Muscle of arm (tissue), 14 donors: Measurements from ENCODE around the gene WBP11. TPM values are rescaled to one million over a fixed set of nuclear protein-coding genes. Genes with fewer than 3 reads are reported as not detected.

ENCODE experiments used
- DNase-seq: peaks from one replicate; pipeline ENCODE4 v3.0.0-alpha.2; 2013
- long read RNA-seq, 11 donors: transcript quantifications; one replicate each; lab custom pipeline, GENCODE V29; 2026
- polyA plus RNA-seq, 12 donors: library from polyadenylated mRNA; unstranded; fragments of 120-200 nt; gene quantifications; one replicate each; pipeline ENCODE4 v1.2.1, GENCODE V29; 2013; ENCODE audit not compliant: insufficient read length in 12 of 12

WBP11 gene
- 10 to 100 TPM in 11 of 12 donors, not detected in 1; 57.7 to 87.1 (median 67.1) TPM for polyA plus RNA-seq
- long read RNA-seq, donor 1, full-length matches to known transcripts = 18 of 25 reads
- long read RNA-seq, donor 1, partial matches to known transcripts = 7 of 25 reads
- long read RNA-seq, donor 1, other reads (novel, unspliced or antisense) = 0 of 25 reads
- long read RNA-seq, donor 2, full-length matches to known transcripts = 18 of 18 reads
- long read RNA-seq, donor 2, partial matches to known transcripts = 0 of 18 reads
- long read RNA-seq, donor 2, other reads (novel, unspliced or antisense) = 0 of 18 reads
- long read RNA-seq, donor 3, full-length matches to known transcripts = 3 of 3 reads
- long read RNA-seq, donor 3, partial matches to known transcripts = 0 of 3 reads
- long read RNA-seq, donor 3, other reads (novel, unspliced or antisense) = 0 of 3 reads
- long read RNA-seq, donor 4, full-length matches to known transcripts = 6 of 6 reads
- long read RNA-seq, donor 4, partial matches to known transcripts = 0 of 6 reads
- long read RNA-seq, donor 4, other reads (novel, unspliced or antisense) = 0 of 6 reads
- long read RNA-seq, donor 5 = 0 reads
- long read RNA-seq, donor 6, full-length matches to known transcripts = 6 of 6 reads
- long read RNA-seq, donor 6, partial matches to known transcripts = 0 of 6 reads
- long read RNA-seq, donor 6, other reads (novel, unspliced or antisense) = 0 of 6 reads
- long read RNA-seq, donor 7, full-length matches to known transcripts = 3 of 3 reads
- long read RNA-seq, donor 7, partial matches to known transcripts = 0 of 3 reads
- long read RNA-seq, donor 7, other reads (novel, unspliced or antisense) = 0 of 3 reads
- long read RNA-seq, donor 8, full-length matches to known transcripts = 18 of 23 reads
- long read RNA-seq, donor 8, partial matches to known transcripts = 5 of 23 reads
- long read RNA-seq, donor 8, other reads (novel, unspliced or antisense) = 0 of 23 reads
- long read RNA-seq, donor 9, full-length matches to known transcripts = 11 of 11 reads
- long read RNA-seq, donor 9, partial matches to known transcripts = 0 of 11 reads
- long read RNA-seq, donor 9, other reads (novel, unspliced or antisense) = 0 of 11 reads
- long read RNA-seq, donor 10, full-length matches to known transcripts = 10 of 10 reads
- long read RNA-seq, donor 10, partial matches to known transcripts = 0 of 10 reads
- long read RNA-seq, donor 10, other reads (novel, unspliced or antisense) = 0 of 10 reads
- long read RNA-seq, donor 11, full-length matches to known transcripts = 16 of 16 reads
- long read RNA-seq, donor 11, partial matches to known transcripts = 0 of 16 reads
- long read RNA-seq, donor 11, other reads (novel, unspliced or antisense) = 0 of 16 reads

- DNase-seq = peak; percentile 97
Observed at GRCh38 chr12:14803011-14803829, at the start of gene WBP11, which contains the start of gene C12orf60. WBP11 (minus strand) TSS chr12:14803478; CDS start chr12:14801383, 2,095 bp downstream. C12orf60 (plus strand) TSS chr12:14803670; CDS start chr12:14822936, 19,266 bp downstream.

- DNase-seq = no peak
Observed at GRCh38 chr12:14852880-14853279, 49.6 kb upstream of the WBP11 start.

- no peak for DNase-seq
Observed at GRCh38 chr12:14850929-14851663, 47.8 kb upstream of the WBP11 start.

- DNase-seq = peak; percentile 84
Observed at GRCh38 chr12:14849661-14850060, 46.4 kb upstream of the WBP11 start.

GRCh38 chr12:14846876-14847580 is 43.8 kb upstream of the WBP11 start:
- DNase-seq = no peak

- DNase-seq = no peak
Observed at GRCh38 chr12:14846042-14846587, 42.8 kb upstream of the WBP11 start.

GRCh38 chr12:14845350-14845750 is 42.1 kb upstream of the WBP11 start:
- peak; percentile 67 for DNase-seq

GRCh38 chr12:14844401-14844800 is 41.1 kb upstream of the WBP11 start:
- DNase-seq = no peak

- no peak for DNase-seq
Observed at GRCh38 chr12:14843425-14843887, 40.2 kb upstream of the WBP11 start, which contains the start of gene ART4. ART4 (minus strand) TSS chr12:14843526; CDS start chr12:14843113, 413 bp downstream.

GRCh38 chr12:14842315-14842714 is 39.0 kb upstream of the WBP11 start:
- no peak for DNase-seq

GRCh38 chr12:14841761-14842160 is 38.5 kb upstream of the WBP11 start:
- DNase-seq = no peak

GRCh38 chr12:14840616-14841015 is 37.3 kb upstream of the WBP11 start:
- no peak for DNase-seq

- DNase-seq = no peak
Observed at GRCh38 chr12:14839262-14839661, 36.0 kb upstream of the WBP11 start.

GRCh38 chr12:14836336-14837210 is 33.3 kb upstream of the WBP11 start:
- DNase-seq = no peak

GRCh38 chr12:14834509-14834908 is 31.2 kb upstream of the WBP11 start:
- no peak for DNase-seq

- no peak for DNase-seq
Observed at GRCh38 chr12:14833952-14834351, 30.7 kb upstream of the WBP11 start.

GRCh38 chr12:14833336-14833735 is 30.1 kb upstream of the WBP11 start:
- no peak for DNase-seq

GRCh38 chr12:14828892-14829291 is 25.6 kb upstream of the WBP11 start:
- no peak for DNase-seq
